HG03060 (cell line): Measurements from ENCODE around the gene NEURL1.
"Not testable (repeated sequence)": the region's sequence is repeated elsewhere in the genome, so short reads cannot be mapped to it uniquely, and the experiment has no call there.

ENCODE experiments used
- ATAC-seq: cut with Tn5 transposase; IDR thresholded peaks from one replicate; pipeline ENCODE4 v1.9.1; 2021; ENCODE audit warnings: low read depth, moderate number of reproducible peaks; ENCODE audit not compliant: unreplicated experiment

NEURL1 gene

DNA sequence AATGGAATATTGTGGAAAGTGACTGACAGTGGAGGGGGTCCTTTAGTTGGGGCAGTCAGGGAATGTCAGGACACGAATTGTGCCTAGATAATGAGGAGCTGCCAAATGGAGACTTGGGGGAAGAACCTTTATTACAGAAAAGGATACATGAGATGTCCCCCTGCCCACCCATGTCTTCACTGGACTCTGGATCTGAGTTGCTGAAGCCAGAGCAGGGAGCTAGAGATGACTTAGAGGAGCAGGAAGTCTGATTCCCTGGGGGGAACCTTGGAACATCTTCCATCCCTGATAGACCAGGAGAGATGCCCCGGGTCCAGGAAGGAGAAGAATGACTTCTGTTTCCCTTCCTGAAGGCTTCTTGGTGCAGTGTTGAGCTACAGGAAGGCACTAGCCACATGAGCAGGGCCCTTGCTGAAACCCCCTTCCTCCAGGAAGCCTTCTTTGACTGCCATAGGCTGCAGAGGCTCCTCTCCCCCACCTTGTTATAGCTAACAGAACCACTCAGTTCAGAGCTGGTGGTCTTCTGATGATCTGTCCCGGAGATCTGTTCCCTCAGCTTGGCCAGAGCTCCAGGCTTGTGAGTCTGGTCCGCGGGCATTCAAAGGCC is 747 bp upstream of the NEURL1 start:
- ATAC-seq: no peak

DNA sequence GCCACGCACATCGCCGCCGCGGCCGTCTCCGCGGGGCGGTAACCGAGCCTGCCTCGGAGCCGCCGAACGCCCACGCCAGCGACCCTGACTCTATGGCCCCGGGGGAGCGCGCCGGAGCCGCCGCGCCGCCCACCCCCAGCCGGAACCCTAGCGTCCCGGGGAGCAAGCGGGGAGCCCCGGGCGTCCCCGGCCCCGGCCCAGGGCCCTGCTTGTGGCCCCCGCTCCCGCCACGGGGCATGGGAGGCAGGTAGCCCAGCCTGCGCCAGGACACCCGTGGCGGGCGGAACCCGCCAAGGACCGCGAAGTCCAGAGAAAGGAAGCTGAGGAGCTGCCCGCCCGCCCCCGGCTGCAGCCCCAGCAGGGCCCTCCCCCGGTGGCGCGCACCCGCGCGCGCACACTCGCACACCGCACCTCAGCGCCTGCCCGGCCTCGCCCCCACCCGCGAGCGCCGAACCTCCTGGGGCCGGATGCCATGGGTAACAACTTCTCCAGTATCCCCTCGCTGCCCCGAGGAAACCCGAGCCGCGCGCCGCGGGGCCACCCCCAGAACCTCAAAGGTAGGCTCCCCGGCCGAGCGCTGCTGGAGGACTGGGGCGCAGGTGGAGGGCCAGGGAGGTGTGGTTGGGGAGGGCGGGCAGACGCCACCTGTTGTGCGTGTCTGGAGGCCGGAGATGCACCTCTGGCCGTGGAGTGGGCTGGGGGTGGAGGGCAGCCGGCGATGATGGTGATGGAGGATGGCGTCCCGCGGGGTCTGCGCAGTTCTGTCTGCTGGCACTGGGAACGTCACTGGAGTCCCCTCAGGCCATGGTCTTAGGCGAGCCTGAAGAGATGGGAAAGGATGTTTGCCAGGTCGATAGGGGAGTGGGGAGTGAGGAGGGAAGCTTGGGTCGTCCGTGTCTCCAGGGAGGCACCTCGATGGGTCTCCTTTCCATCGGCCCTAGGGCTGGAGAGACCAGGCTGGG is 692 bp downstream of the NEURL1 start:
- ATAC-seq: no peak

DNA sequence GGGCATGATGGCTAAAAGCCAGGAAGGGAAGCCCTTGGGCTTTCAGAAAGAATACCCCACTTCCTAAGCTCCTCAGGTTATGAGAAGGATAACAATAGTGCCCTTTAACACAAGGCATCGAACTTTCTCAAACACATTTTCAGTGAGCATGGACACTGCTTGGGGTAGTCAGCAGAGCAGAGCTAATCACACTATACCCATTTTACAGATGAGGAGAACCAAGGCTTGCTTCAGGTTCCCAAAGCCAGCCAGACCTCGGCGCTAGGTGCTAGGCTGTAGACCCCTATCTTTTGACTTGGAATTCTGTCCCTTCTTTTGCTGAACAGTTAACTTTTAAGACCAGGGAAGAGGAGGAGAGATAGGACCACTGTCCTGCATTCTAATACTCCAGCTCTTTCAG is 1.8 kb downstream of the NEURL1 start:
- no peak for ATAC-seq

DNA sequence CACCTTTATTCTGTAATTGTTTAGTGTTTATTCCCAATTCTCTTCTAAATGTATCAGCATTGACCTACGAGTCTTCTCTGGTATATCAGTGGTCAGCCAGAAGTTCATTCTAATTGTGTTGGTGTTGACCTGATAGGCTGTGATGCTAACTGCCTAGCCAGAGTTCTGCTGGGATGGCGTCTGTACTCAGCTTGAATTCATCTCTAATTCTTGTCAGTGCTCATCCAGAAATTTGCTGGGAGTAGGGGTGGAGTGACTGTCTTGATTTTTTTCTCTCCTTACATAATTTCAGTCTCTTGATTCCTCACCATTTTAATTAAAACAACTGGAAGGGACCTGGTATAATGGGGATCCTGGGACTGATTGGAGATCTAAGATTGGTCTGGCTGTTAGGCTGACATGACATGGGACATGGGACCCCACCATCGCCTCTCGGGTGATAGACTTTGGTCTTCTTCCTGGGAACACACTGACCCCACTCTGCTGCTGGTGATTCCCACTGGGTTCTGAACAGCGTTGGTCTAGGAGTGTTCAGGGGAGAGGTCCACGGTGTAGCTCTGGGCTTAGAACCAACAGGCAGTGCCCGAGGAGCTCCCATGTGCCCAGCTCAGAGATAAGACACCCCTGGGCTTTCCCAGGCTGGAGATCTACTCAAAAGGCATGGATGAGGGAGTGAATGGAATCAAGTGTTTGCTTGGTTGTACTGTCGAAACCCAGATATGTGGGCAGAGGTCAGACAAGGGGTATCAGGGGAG is 3.8 kb downstream of the NEURL1 start:
- ATAC-seq: no peak

DNA sequence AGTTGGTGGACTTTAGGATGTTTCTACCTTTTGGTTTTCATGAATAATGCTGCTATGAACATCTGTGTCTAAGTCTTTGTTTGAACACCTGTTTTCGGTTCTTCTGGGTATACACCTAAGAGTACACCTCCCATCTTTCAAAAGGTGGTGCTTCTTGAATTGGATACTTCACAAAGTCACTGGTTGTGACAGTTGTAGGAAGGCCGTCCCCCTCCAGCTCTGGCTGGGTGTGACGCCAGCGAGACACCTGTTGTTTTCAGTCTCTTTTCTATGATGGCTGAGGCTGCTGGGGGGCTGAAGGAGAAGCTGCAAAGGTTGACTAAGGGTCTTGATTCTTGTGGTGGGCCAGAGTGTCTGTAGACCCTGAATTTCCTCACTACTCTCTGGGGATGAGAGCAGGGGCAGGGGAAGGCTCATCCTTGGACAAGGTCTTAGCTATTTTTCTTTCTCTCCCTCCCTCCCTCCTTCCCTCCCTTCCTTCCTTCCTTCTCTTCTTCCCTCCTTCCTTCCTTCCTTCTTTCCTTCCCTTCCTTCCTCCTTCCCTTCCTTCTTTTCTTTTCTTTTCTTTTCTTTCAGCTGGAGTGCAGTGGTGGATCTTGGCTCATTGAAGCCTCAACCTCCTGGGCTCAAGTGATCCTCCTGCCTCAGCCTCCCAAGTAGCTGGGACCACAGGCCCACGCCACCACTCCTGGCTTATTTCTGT is 5.6 kb downstream of the NEURL1 start:
- no peak for ATAC-seq

DNA sequence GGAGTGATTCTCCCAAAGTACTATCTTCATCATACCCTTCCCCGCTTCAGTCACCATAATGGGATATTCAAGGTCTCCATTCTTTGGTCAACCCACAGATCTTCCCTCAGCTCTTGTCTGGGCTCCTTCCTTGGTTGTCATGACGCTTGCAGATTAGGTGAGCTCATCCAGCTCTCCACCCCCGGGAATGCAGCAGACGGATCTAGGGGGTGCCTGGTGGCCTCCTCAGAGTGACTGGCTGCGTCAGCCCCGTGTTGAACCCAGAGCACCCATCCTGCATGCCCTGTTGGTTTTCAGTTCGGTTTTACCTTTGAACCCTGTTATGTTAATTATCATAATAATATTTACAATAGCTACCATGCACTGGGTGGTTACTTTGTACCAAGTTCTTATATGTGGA is 6.4 kb downstream of the NEURL1 start:
- ATAC-seq: no peak

DNA sequence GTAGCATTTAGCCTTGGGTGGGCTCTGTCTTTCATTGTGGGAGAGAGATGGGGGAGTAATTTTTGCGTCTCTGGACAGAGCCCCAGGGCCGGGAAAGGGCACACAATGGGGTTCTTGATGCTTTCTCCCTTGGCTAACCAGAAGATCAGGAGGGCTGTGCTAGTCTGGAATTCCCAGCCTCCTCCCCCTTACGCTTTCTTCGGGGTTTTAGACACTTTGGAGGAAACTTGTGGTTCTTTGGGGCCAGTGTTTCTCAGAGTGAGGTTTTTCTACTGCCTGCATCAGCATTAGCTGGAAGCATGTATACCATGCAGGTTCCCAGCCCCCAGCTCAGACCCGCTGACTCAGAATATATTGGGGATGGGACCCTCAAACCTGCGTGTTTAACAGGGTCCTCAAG is 7.0 kb downstream of the NEURL1 start:
- no peak for ATAC-seq

DNA sequence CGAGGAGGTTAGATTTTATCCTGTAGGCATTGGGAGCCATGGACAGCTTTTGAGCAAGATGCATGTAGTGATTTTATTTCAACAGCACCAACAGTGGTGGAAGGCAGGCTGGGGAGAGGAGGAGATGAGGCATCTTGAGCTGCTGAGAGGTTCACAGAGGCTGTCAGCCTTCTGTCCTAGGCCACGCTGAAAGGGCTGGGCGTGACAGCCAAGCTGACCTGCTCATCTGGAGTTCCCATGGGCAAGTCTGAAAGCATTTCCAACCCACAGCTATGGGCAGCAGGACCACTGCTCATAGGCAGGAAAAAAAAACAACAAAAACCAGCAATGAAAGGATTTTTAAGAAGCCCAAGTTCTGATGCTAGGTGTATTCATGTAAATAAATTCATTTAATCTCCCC is 7.7 kb downstream of the NEURL1 start:
- ATAC-seq: no peak

DNA sequence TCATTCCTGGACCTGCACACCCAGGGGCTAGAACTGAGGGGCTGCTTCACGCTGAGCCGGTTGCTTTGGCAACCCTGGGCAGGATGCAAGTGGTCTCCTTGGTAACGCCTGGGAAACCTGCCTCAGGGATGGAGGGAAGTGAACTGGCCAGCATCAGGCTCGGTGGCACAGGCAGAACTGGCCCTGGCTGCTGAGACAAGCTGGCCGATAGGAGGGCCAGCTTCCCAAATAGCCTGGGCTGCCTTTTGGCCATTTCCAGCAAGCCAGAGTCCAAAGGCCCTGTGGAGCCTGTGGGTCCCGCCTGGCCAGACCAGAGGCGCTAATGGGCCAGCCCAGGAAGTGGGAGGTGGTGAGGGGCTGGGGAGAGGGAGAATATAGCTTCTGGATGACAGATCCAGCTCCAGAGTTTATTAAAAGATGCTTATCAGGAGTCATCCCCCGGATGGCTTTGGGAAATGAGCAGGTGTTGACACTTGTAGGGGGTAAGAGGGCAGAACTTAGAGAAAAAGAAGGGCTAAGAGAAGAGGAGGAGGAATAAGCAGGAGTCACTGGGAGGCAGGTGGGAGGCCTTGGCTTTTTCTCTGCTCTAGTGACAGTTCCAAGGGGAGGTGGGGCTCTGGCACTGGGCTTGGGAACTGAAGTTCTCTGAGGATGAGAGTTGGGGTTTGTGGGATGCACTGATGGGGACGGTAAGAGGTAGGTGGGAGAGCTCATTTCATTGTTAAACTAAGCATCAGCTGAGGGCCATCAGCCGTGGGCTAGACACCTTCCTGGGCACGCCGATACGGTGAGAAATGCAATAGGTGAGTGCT is 9.6 kb downstream of the NEURL1 start:
- no peak for ATAC-seq

DNA sequence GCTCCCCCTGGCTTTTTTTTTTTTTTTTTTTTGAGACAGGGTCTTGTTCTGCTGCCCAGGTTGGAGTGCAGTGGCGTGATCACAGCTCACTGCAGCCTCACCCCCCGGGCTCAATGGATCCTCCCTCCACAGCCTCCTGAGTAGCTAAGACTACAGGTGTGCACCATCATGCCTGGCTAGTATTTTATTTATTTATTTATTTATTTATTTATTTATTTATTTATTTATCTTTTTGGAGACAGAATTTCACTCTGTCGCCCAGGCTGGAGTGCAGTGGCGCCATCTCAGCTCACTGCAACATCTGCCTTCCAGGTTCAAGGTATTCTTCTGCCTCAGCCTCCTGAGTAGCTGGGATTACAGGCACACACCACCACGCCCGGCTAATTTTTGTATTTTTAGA is 10.3 kb downstream of the NEURL1 start:
- not testable (repeated sequence) for ATAC-seq

DNA sequence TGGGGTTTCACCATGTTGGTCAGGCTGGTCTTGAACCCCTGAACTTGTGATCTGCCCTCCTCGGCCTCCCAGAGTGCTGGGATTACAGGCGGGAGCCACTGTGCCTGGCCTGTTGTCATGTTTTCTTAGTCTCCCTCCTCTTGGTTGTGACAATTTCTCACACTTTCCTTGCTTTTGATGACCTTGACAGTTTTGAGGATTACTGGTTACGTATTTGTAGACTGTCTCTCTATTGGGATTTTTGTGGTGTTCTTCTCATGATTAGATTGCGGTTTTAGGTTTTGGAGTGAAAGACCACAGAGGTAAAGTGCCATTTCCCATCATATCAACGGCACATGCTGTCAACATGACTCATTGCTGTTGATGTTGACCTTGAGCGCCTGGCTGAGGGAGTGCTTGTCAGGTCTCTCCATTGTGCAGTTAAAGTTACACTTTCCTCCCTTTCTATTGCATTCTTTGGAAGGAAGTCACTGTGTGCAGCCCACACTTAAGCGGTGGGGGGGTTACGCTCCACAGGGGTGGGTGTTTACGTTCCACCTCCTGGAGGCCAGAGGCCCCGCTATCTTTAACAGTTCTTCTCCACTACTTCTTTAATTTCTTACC is 10.8 kb downstream of the NEURL1 start:
- no peak for ATAC-seq

DNA sequence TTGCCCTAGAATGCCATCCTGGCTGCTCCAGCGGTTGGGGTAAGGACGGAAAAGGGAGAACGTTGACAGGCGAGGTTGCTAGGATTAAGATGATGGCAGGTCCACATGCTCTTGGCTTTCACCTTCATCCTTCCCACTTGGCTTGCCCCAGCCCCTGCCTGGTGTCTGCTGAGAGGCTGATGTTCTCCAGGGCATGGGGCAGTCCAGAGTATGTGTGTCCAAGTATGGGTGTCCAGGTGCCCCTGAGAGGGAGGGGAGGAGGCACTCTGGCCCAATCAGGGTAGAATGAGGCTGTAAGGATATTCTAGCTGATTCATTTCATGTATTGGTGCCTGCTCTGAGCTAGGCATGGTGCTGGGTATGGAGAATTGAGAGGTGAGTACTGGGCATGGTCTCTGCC is 12.6 kb downstream of the NEURL1 start:
- ATAC-seq: no peak

DNA sequence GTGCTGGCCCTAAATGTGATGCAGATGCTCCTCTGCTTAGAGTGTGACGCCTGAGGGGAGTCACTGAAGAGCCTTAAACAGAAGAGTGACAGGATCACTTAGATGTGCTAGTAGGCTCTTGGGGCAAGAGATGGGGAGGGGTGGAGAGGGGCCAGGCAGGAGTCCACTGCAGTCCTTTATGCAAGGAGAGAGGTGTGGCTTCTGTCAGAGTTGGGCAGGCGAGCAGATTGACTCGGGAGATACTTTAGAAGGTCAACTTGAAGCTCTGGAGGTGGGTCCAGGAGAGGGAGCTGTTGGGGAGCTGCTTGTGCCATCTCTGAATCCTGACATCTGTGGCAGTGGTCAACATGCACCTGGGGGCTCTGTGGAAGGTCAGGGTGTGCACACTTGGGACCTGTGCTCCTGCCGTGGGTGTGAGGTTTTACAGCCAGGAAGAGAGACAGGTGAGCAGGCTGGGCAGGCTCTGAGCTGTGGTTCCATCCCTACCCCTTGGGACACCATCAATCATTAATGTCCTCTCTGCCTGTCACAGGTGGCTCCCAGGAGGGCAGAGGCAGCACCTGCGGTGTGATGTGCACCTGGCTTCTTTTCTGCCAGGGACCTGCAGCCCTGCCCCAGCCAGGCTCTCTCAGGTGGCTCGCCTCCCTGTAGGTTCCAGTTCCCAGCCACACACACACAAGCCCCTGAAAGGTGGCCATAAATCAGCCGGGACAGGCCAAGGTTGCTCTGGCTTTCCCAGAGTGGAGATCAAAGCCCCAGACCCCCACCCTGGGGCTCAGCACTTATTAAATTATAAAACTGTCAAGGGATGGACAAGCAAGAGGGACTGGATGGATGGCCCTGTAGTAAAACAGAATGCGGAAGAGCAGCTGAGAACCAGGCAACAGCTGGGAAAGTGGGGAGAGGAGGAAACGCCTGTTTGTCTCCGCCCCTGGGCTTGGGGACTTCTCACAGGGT is 14.0 kb downstream of the NEURL1 start:
- no peak for ATAC-seq

DNA sequence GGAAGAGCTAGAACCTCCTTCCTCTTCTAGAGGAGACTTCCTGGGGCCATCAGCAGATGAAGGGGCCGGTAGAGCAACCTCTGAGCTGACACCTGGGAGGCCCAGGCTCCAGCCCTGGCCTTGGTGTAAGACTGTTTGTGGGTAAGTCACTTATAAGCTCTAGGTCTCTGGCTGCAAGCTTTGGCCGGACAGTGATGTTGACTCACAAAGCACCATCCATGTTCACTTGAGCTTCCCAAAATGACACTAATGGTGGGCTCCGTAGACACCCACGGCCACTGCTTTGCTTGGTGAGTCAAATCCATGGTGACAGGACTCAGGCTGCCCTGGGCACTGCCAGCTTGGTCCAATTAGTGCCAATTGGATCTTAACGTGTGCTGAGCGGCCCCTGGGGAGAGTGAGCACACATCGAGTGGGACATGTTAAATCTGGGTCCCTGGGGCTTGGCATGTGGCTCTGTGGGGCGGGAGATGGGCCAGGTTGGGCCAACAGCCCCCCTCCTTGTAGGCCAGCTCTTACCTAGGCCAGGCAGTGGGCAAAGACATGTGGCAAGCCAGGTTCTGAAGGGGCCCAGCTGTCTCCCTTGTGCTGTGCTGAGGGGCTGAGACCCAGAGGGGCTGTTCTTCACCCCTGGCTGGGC is 16.7 kb downstream of the NEURL1 start:
- no peak for ATAC-seq

DNA sequence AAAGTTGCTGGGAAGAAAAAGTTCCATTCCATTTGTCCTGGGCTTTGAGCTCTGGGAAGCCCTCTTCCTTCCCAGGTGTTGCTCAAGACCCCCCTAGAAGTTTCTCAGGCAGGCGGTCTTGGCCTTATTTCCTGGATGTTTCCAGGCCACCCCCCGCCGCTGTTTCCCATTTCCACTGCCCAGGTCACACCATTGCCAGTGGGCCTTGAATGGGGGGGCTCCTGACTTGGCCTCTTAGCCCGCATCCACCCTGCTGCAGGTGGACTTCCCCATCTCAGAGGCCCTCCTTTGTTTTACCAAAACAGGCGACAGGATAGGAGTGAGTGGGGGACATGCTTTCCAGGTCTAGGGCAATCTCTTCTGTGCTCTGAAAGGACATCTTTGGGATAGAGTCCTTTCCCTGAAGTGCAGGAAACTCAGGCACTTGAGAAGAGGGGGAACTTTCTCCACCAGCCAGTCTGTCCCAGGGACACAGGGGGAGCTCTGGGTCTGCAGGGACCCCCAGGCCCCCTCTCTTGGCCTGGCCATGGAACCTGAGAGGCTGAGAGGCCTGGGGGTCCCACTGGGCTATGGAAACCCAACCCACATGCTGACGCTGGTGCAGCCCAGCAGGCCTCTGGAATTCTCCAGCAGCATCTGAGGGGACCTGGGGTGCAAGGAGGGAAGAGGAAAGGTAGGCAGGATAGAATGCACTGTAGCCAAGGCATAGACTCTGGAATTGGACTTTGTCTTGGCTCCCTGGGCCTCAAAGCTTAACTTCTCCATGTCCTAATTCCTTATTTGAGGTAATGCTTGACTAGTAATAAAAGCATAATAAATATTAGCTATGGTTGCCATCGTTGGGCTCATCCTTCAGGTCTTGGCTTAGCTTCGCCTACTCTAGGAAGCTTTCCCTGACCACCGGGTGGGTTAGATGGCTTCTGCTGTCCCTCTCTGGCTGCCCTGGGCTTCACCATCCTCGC is 17.6 kb downstream of the NEURL1 start:
- ATAC-seq: no peak

DNA sequence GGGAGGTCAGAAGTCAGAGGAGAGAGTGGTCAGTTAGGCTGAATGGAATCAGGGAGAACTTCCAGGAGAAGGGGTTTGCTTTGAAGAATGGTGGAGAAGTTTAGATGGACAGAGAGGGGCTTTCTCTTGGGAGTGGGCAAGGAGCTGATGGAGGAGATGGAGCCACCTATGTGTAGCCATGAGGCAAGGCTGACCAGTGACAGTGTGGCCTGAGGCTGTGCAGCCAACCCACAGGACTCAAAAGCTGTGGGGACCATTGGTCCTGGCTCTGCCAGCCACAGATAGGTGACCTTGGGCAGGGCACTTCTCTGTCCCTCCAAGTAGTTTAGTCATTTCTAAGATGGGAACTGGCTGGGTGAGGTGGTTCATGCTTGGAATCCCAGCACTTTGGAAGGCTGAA is 18.7 kb downstream of the NEURL1 start:
- ATAC-seq: no peak
